ENCODE measurements around the gene POU4F2.
"Not testable (repeated sequence)": the region's sequence is repeated elsewhere in the genome, so short reads cannot be mapped to it uniquely, and the experiment has no call there.

Gene POU4F2

DNA sequence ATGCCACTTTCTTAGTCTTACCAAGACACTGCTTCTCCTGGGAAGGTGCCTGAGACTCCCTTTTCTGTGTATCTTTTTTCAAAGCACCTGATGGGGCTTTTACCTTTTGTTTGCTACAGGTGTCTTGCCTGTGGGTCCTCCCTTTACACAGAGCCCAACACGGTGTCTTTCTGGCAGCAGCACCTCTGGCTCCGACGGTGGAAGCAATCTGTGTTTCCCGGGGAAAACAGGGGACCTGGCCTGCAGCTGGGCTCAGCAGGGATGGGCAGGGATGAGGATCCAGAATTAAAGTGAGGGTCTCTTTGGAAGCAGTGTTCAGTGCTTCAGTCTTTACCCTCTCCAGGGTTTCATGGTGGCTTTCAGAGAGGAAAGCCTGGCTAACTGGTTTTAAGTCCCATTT lies 11.3 kb downstream of the POU4F2 start:
- no peak overlapping the region for H3K4me3 ChIP-seq (ENCODE audit: low read length)
- no peak for DNase-seq (ENCODE audit: low read depth)
- TF ChIP-seq, protein P1, sequence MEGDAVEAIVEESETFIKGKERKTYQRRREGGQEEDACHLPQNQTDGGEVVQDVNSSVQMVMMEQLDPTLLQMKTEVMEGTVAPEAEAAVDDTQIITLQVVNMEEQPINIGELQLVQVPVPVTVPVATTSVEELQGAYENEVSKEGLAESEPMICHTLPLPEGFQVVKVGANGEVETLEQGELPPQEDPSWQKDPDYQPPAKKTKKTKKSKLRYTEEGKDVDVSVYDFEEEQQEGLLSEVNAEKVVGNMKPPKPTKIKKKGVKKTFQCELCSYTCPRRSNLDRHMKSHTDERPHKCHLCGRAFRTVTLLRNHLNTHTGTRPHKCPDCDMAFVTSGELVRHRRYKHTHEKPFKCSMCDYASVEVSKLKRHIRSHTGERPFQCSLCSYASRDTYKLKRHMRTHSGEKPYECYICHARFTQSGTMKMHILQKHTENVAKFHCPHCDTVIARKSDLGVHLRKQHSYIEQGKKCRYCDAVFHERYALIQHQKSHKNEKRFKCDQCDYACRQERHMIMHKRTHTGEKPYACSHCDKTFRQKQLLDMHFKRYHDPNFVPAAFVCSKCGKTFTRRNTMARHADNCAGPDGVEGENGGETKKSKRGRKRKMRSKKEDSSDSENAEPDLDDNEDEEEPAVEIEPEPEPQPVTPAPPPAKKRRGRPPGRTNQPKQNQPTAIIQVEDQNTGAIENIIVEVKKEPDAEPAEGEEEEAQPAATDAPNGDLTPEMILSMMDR (conservative IDR thresholded peaks at IDR 0.05; ENCODE audit: low read length): no peak

DNA sequence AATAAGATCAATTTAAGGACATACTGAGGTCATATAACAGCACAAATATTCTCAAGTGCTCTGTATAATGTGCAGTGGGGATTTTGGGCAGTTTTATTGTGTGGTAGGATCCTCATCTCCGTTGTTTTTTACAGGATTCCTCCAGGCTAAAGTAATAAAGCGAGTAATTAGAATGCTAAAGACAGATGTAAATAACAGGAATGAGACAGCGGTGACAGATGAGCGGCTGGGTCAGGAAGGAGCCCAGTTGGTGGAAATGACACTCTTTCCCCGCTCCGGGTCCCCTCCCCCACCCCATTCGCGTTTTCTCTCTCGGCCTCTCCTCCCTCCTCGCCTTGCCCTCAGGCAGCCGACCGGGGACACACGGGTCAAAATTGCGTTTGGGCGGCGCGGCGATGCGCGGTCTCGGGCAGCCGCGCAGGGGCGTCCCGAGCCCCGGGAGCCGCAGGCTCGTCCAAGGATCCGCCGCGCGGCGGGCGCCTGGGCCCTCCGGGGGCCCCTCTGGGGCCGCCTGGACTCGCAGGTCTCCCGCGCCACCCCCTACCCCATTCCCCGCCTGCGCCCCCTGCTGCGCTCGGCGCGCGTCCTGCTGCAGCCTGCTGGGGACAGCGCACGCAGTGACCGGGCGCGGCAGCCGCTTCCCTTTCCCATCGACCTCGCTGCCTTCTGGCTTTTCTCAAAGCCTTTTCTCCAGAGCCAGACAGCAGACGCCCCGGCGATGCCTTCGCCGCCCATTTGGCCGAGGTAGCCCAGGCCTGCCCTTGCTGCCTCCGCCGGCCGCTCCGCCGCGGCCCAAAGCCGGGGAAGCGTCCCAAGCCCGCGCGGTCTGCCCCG lies 16.2 kb downstream of the POU4F2 start:
- TF ChIP-seq, protein P1 (conservative IDR thresholded peaks at IDR 0.05; ENCODE audit: low read length): no peak
- peak overlapping the region; percentile 52 for H3K4me3 ChIP-seq (ENCODE audit: low read length)
- DNase-seq (ENCODE audit: low read depth): peak; percentile 16

DNA sequence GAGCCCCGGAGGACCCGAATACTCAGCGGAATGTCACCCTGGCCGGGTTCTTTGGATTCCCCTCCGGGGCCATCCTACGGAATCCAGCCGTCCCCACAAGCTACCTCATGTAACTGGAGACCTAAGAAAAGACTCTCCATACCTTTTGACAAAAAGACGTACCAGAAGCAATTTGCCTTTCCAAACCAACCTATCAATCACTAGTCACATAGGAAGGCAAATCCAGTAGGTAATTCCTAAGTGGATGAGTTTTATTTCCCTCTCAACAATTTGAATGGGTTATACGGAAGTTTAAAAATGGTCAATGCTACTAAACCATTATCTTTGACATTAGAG lies 16.8 kb downstream of the POU4F2 start:
- DNase-seq (ENCODE audit: low read depth): peak; percentile 0
- H3K4me3 ChIP-seq (ENCODE audit: low read length): peak overlapping the region; percentile 52
- TF ChIP-seq, protein P1 (conservative IDR thresholded peaks at IDR 0.05; ENCODE audit: low read length): no peak

DNA sequence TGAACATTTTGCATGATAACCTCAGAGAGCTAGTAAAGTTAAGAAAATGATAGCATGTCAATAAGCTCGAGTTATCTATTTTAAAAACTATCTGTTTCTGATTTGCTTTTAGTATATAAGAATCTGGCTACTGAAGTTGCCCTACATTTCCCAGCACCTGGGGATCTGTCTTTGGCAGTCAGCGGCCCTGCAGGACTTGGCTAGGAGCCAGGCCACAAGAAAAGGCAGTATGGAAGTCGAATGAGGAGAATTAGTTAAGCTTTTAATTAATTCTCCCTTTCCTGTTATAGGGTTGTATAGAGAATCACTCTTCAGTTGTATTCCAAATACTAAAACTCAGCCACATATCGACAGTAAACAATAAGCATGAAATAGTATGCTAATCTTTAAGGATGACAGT lies 22.7 kb downstream of the POU4F2 start:
- no peak for DNase-seq (ENCODE audit: low read depth)
- no peak overlapping the region for H3K4me3 ChIP-seq (ENCODE audit: low read length)
- TF ChIP-seq, protein P1 (conservative IDR thresholded peaks at IDR 0.05; ENCODE audit: low read length): no peak

DNA sequence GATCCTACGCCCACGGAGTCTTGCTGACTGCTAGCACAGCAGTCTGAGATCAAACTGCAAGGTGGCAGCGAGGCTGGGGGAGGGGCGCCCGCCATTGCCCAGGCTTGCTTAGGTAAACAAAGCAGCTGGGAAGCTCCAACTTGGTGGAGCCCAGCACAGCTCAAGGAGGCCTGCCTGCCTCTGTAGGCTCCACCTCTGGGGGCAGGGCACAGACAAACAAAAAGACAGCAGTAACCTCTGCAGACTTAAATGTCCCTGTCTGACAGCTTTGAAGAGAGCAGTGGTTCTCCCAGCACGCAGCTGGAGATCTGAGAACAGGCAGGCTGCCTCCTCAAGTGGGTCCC lies 25.2 kb downstream of the POU4F2 start:
- not testable (repeated sequence) for H3K4me3 ChIP-seq (ENCODE audit: low read length); DNase-seq (ENCODE audit: low read depth)

DNA sequence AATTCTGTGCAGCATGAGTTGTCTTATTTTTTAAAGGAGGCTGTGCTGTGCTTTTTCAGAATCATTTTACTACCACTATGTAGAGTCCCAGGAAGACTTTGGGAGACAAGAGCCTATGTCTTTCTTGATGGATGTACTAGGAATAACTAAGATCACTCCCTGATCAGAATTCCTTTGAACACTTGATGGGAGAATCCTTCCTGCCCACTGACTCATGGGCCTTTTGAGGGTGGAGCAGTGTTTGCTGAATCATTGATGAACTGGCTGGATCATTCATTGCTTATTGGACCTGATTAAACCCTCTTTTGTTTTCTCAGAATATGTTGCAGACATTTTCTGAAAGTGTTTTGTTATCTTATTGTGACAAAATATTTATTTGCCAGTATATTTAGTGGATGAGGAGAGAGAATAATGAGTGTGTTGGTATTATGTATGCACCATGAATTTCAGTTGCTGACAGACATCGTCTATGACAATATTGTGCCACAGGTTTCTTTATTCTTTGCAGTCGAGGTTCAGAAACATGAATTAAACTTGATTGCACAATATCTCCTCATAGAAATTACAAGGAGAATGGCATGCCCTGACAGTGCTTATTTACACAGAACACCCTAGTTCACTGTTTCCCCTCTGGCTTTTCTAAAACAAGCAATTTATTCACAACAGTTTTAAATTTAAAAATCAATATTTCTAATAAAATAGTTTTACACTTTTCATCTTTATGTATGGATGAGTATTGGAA lies 36.3 kb downstream of the POU4F2 start:
- no peak overlapping the region for H3K4me3 ChIP-seq (ENCODE audit: low read length)
- TF ChIP-seq, protein P1 (conservative IDR thresholded peaks at IDR 0.05; ENCODE audit: low read length): no peak
- no peak for DNase-seq (ENCODE audit: low read depth)
